ENCODE results near the gene ZBTB38.

Gene ZBTB38

DNA sequence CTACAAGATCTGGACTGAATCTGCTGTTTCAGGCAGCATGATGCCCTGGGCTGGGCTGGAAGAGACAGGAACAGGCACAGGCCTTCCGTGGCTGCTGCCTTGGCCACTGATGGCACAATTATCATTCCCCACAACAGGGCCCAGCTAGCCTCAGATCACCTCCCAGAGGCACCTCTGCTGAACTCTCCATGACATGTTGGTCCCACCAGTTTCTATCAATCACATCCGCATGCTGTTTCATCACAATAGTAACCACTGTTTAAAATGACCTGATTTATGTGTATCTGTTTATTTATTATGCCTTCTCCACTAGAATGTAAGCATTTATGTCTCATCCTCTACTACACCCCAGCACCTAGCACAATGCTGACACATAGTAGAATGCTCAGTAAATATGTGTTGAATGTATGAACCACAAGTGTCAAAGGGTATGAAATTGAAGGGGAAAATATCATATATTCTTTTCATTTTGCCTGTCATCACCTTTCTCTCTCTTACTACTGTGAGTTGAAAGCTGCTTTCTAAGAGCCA lies 32.7 kb upstream of the ZBTB38 start:
- Histone ChIP-seq H3K27ac (peak overlapping the region in 1 of 11 experiments; percentile 62; a peak in 2 of 22 replicates), H3K9ac (no peak overlapping the region), H3K9me3 (replicated peaks in 1 of 11) (peaks cover 0 to 8% (median 0%) of the 10 kb centered on the region in 11 experiments; a peak in 3 of 22 replicates), H3K36me3 (no peaks in the 10 kb centered on the region), H3K4me1 (peaks cover 29 to 68% (median 38%) of the 10 kb centered on the region in 10 experiments), H3K27me3 (no peaks in the 10 kb centered on the region), H3K4me3 (no peak overlapping the region), H4K20me1 (no peaks in the 10 kb centered on the region), H3K4me2 (peak overlapping the region in 2 of 11 experiments; percentile 58 to 83; a peak in 4 of 22 replicates)
- no peak for TF ChIP-seq Cebpa-rat (IDR thresholded peaks at IDR 0.05)

DNA sequence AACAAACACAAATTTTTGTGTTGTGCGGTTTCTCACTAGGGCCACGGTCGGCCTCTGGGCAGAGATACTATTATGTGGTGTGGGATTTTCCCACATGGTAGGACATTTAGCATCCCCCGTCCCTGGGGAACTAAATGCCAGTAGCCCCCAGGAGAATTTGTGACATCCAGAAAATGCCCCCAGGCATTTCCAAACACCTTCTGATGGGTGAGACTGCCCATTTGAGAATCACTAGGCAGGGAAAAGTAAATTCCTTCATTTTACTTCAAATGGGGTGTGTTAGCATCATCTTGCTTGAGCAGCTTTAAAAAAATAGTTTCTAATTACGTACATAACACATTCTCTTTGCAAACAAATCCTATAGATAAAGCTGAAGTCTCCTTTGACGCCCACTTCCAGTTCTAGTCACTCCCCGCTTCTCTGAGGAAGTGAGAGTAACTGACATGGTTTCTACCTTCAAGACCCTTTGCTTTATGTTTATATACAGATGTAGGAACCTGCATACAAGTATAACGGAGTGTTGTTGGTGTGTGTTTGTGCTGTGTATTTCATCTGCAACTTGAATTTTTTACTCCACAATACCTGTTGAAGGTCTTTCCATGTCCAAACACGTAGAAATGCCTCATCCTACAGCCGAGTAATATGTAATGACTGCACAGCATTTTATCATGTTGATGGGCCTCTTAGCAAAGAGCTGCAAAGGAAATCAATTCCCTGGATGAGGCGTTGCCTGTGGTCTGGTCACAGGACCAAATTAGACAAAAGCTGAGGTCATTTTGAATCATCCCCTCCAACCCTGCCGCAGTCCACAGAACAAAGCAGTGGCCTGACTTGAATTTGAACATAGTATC lies 31.4 kb upstream of the ZBTB38 start:
- H3K4me3 ChIP-seq, result no peak overlapping the region
- peak overlapping the region in 7 of 11 experiments; percentile 3 to 62 (median 42); a peak in 10 of 22 replicates for H3K27ac ChIP-seq
- H4K20me1 ChIP-seq, result no peaks in the 10 kb centered on the region
- no peaks in the 10 kb centered on the region for H3K36me3 ChIP-seq
- peaks cover 0 to 11% (median 0%) of the 10 kb centered on the region in 11 experiments; a peak in 3 of 22 replicates for H3K9me3 ChIP-seq (replicated peaks in 1 of 11)
- H3K4me2 ChIP-seq, result peak overlapping the region in 10 of 11 experiments; percentile 15 to 83 (median 50); a peak in 19 of 22 replicates
- peak overlapping the region in 2 of 11 experiments; percentile 22 to 40; a peak in 2 of 22 replicates for H3K9ac ChIP-seq
- peaks cover 16 to 55% (median 24%) of the 10 kb centered on the region in 10 experiments for H3K4me1 ChIP-seq
- no peaks in the 10 kb centered on the region for H3K27me3 ChIP-seq
- TF ChIP-seq Cebpa-rat (IDR thresholded peaks at IDR 0.05), result no peak

DNA sequence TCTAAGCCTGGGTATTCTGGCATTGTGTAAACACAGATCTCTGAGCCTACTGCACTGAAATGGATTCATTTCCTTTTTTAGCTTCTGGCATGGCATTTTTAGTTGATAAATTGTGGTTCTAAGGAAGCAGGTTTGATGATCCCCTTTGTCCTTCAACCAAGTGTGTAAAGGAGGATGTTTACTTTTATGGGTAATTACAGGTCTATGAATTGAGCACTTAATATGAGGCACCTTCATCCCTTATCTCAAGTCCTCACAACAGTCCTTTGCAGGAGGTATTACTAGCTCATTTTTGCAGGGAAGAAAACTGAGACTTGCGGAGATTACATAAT lies 30.8 kb upstream of the ZBTB38 start:
- Histone ChIP-seq H3K9ac (peak overlapping the region in 2 of 11 experiments; percentile 22 to 40; a peak in 1 of 22 replicates), H3K4me2 (peak overlapping the region in 10 of 11 experiments; percentile 15 to 83 (median 50); a peak in 18 of 22 replicates), H3K9me3 (replicated peaks in 1 of 11) (peaks cover 0 to 11% (median 0%) of the 10 kb centered on the region in 11 experiments; a peak in 3 of 22 replicates), H3K4me3 (no peak overlapping the region), H3K36me3 (no peaks in the 10 kb centered on the region), H4K20me1 (no peaks in the 10 kb centered on the region), H3K4me1 (peaks cover 10 to 49% (median 19%) of the 10 kb centered on the region in 10 experiments), H3K27ac (peak overlapping the region in 7 of 11 experiments; percentile 3 to 62 (median 42); a peak in 11 of 22 replicates), H3K27me3 (no peaks in the 10 kb centered on the region)
- no peak for TF ChIP-seq Cebpa-rat (IDR thresholded peaks at IDR 0.05)

DNA sequence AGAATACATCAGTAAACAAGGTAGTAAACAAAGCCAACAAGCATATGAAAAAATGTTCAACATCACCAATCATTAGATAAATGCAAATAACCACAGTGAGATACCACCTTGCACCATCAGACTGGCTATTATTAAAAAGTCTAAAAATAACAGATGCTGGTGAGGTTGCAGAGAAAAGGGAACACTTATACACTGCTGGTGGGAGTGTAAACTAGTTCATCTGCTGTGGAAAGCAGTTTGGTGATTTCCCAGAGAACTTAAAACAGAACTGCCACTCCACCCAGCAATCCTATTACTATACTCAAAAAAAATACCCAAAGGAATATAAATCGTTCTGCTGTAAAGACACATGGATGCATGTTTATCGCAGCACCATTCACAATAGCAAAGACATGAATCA lies 30.3 kb upstream of the ZBTB38 start:
- peak overlapping the region in 4 of 11 experiments; percentile 52 to 83 (median 55); a peak in 6 of 22 replicates for H3K4me2 ChIP-seq
- peak overlapping the region in 4 of 11 experiments; percentile 18 to 62 (median 58); a peak in 5 of 22 replicates for H3K27ac ChIP-seq
- H3K4me3 ChIP-seq, result no peak overlapping the region
- no peaks in the 10 kb centered on the region for H3K36me3 ChIP-seq
- H4K20me1 ChIP-seq, result no peaks in the 10 kb centered on the region
- H3K9ac ChIP-seq, result no peak overlapping the region
- H3K4me1 ChIP-seq, result peaks cover 9 to 44% (median 15%) of the 10 kb centered on the region in 10 experiments; a peak in 18 of 20 replicates
- H3K9me3 ChIP-seq (replicated peaks in 1 of 11), result peaks cover 0 to 11% (median 0%) of the 10 kb centered on the region in 11 experiments; a peak in 3 of 22 replicates
- no peak for TF ChIP-seq Cebpa-rat (IDR thresholded peaks at IDR 0.05)
- H3K27me3 ChIP-seq, result no peaks in the 10 kb centered on the region

DNA sequence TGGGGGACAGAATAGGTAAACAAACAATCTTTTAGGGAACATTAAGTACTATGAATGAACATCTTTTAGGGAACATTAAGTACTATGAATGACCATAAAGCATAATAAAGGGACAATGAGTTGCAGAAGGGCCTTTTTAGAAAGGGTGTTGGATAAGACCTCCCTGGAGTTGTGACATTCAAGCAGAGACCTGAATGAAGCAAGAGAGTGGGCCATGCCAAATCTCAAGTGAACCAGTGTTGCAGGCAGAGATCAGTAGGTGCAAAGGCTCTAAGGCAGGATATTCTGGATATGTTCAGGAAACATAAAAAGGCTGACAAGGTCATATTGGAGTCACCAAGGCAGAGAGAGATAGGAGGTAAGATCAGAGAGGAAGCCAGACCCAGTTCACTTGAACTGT lies 29.4 kb upstream of the ZBTB38 start:
- no peak overlapping the region for H3K4me3 ChIP-seq
- peaks cover 0 to 11% (median 0%) of the 10 kb centered on the region in 11 experiments; a peak in 3 of 22 replicates for H3K9me3 ChIP-seq (replicated peaks in 1 of 11)
- peaks cover 9 to 35% (median 15%) of the 10 kb centered on the region in 10 experiments; a peak in 18 of 20 replicates for H3K4me1 ChIP-seq
- no peak overlapping the region for H3K4me2 ChIP-seq
- no peaks in the 10 kb centered on the region for H3K36me3 ChIP-seq
- no peak overlapping the region for H3K27ac ChIP-seq
- no peak overlapping the region for H3K9ac ChIP-seq
- H3K27me3 ChIP-seq, result no peaks in the 10 kb centered on the region
- H4K20me1 ChIP-seq, result no peaks in the 10 kb centered on the region
- no peak for TF ChIP-seq Cebpa-rat (IDR thresholded peaks at IDR 0.05)

DNA sequence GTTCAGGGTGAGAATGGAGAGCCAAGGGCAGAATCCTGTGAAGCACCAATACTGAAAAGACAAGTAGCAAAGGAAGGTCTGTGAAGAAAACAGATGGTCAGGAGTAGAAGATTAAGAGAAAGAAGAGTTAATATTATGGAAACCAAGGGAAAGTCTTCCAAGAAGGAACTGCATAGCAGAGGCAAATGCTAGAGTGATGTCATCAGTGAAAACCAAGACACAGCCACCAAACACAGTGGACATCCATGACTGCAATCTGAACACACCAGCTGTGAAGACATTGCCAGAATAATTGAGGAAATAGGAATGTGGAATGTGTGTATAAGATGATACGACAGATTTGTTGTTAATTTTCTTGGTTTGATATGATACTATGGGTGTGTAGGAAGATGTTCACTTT lies 26.8 kb upstream of the ZBTB38 start:
- Histone ChIP-seq H3K4me1 (peaks cover 9 to 29% (median 13%) of the 10 kb centered on the region in 10 experiments; a peak in 18 of 20 replicates), H3K4me3 (no peak overlapping the region), H3K27ac (no peak overlapping the region), H4K20me1 (no peaks in the 10 kb centered on the region), H3K9ac (no peak overlapping the region), H3K9me3 (replicated peaks in 1 of 11) (peaks cover 0 to 17% (median 10%) of the 10 kb centered on the region in 11 experiments; a peak in 11 of 22 replicates), H3K4me2 (no peak overlapping the region), H3K36me3 (no peaks in the 10 kb centered on the region), H3K27me3 (no peaks in the 10 kb centered on the region)
- TF ChIP-seq Cebpa-rat (IDR thresholded peaks at IDR 0.05), result no peak

DNA sequence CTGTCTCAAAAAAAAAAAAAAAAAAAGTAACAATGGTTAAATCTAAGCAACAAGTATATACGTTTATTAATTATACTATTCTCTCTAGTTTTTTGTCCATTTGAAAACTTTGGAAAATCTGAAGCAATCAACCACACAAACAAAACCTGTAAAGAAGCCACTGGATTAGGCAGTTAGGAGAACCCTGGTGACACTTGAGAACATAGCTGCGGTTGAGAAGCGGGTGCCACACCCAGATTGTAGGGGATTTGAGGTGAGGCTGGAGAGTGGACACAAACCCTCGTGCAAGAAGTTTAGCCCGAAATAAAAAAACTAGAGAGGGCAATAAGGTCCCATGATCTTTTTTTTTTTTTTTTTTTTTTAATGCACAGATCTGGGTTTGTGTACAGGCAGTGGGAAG lies 25.9 kb upstream of the ZBTB38 start:
- Histone ChIP-seq H3K9me3 (replicated peaks in 1 of 11) (peaks cover 0 to 20% (median 11%) of the 10 kb centered on the region in 11 experiments; a peak in 11 of 22 replicates), H3K9ac (no peak overlapping the region), H3K27me3 (no peaks in the 10 kb centered on the region), H3K4me3 (no peak overlapping the region), H3K4me2 (no peak overlapping the region), H4K20me1 (no peaks in the 10 kb centered on the region), H3K36me3 (no peaks in the 10 kb centered on the region), H3K4me1 (peaks cover under 1 to 26% (median 7%) of the 10 kb centered on the region in 10 experiments; a peak in 16 of 20 replicates), H3K27ac (no peak overlapping the region)
- no peak for TF ChIP-seq Cebpa-rat (IDR thresholded peaks at IDR 0.05)

DNA sequence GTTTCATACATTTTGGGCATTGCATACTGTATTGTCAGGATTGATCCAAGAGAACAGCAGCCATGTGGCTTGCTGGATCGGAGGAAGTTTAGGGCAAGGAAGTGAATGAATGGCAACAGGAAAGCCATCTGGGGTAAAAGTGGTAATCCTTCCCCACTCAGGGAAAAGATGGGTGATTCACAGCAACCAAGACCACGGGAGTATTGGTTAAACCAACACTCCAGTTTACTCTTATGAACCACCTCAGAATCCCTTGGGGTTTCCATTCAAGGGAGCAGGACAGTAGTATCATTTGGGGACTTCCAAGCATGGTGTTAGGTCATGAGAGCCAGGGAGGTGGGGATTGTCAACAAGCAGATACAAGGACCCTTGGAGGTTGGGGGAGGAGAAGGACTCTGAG lies 25.2 kb upstream of the ZBTB38 start:
- Histone ChIP-seq H4K20me1 (no peaks in the 10 kb centered on the region), H3K4me2 (no peak overlapping the region), H3K27ac (no peak overlapping the region), H3K9ac (no peak overlapping the region), H3K36me3 (no peaks in the 10 kb centered on the region), H3K4me3 (no peak overlapping the region), H3K9me3 (replicated peaks in 1 of 11) (peaks cover 0 to 20% (median 10%) of the 10 kb centered on the region in 11 experiments; a peak in 11 of 22 replicates), H3K4me1 (peaks cover 0 to 19% (median 3%) of the 10 kb centered on the region in 10 experiments; a peak in 6 of 20 replicates), H3K27me3 (no peaks in the 10 kb centered on the region)
- no peak for TF ChIP-seq Cebpa-rat (IDR thresholded peaks at IDR 0.05)

DNA sequence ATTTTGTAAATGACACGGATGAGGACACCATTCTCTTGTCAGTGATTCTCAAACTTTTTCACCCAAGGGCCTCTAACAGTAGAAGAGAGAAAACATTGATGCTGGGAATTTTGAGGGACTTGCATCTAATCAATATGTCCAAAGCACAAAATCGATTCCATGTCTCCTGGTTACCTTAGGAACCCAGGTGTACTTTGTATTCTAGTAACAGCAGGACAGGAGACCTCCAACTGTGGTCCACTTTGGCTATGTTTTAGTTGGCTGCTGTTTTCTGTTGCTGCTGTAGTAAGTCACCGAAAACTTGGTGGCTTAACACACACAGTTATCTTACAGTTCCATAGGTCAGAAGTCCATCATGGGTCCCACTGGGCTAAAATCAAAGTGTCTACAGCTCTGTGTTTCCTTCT lies 24.4 kb upstream of the ZBTB38 start:
- no peaks in the 10 kb centered on the region for H3K36me3 ChIP-seq
- H3K9me3 ChIP-seq (replicated peaks in 1 of 11), result peaks cover 0 to 20% (median 10%) of the 10 kb centered on the region in 11 experiments; a peak in 9 of 22 replicates
- no peak overlapping the region for H3K27ac ChIP-seq
- H3K4me2 ChIP-seq, result no peak overlapping the region
- no peak overlapping the region for H3K4me3 ChIP-seq
- TF ChIP-seq Cebpa-rat (IDR thresholded peaks at IDR 0.05), result no peak
- H3K9ac ChIP-seq, result no peak overlapping the region
- H3K4me1 ChIP-seq, result peaks cover 0 to 15% (median 3%) of the 10 kb centered on the region in 10 experiments; a peak in 4 of 20 replicates
- no peaks in the 10 kb centered on the region for H4K20me1 ChIP-seq
- H3K27me3 ChIP-seq, result no peaks in the 10 kb centered on the region
